Retinal pigment epithelial cell (primary cell): ENCODE data around the gene DAPK1.

Source experiments
- DNase-seq: peaks from one replicate; pipeline ENCODE4 v3.0.0-alpha.2; 2010; ENCODE audit warnings: low read depth
- H3K4me3 ChIP-seq: 2 replicates; pipeline ENCODE4 v1.5.1; 2011; ENCODE audit warnings: mild to moderate bottlenecking, low read length, control low read depth, moderate library complexity
- CTCF ChIP-seq: conservative IDR thresholded peaks from 2 replicates; pipeline ENCODE4 v1.5.1; 2011; ENCODE audit warnings: low read depth, low read length, control low read depth, inconsistent platforms

DAPK1 gene

GRCh38 chr9:87644659-87645058 lies 147.0 kb downstream of the DAPK1 start:
- no peak overlapping the region for H3K4me3 ChIP-seq
- DNase-seq: no peak
- no peak for TF ChIP-seq CTCF

- no peak overlapping the region for H3K4me3 ChIP-seq
- DNase-seq: no peak
- TF ChIP-seq CTCF: no peak
Observed at GRCh38 chr9:87646546-87646945, 148.9 kb downstream of the DAPK1 start.

GRCh38 chr9:87647114-87647513 lies 149.4 kb downstream of the DAPK1 start:
- DNase-seq: no peak
- no peak for TF ChIP-seq CTCF
- no peak overlapping the region for H3K4me3 ChIP-seq

GRCh38 chr9:87648606-87649005 lies 150.9 kb downstream of the DAPK1 start:
- H3K4me3 ChIP-seq: no peak overlapping the region
- no peak for DNase-seq
- TF ChIP-seq CTCF: no peak

- DNase-seq: no peak
- H3K4me3 ChIP-seq: no peak overlapping the region
- no peak for TF ChIP-seq CTCF
Observed at GRCh38 chr9:87650611-87651295, 153.1 kb downstream of the DAPK1 start.

- TF ChIP-seq CTCF: no peak
- DNase-seq: no peak
- H3K4me3 ChIP-seq: no peak overlapping the region
Observed at GRCh38 chr9:87651431-87651830, 153.8 kb downstream of the DAPK1 start.

GRCh38 chr9:87653941-87654340 lies 156.3 kb downstream of the DAPK1 start:
- no peak for TF ChIP-seq CTCF
- H3K4me3 ChIP-seq: no peak overlapping the region
- DNase-seq: no peak
